ENCODE measurements around the gene GPR31. TPM values are rescaled to one million over a fixed set of nuclear protein-coding genes. Genes with fewer than 3 reads are reported as not detected.

GPR31 gene
- polyA plus RNA-seq, 3 donors = not detected

- Mint-ChIP-seq H3K27me3 (ENCODE audit: low read depth in 3 of 3) (peaks cover 3 to 7% (median 6%) of the 10 kb centered on the region in 3 donors), H3K27ac (no peak overlapping the region), H3K36me3 (no peaks in the 10 kb centered on the region), H3K4me3 (no peak overlapping the region), H3K9me3 (peaks cover 0 to 4% (median 0%) of the 10 kb centered on the region in 7 donors), H3K4me1 (peaks cover 15% of the 10 kb centered on the region)
- H3K9ac ChIP-seq (ENCODE audit: insufficient read depth, low read length, poor library complexity, severe bottlenecking) = no peak overlapping the region
- H3K36me3 ChIP-seq (replicated peaks in 1 of 2; ENCODE audit: control insufficient read depth in 1 of 2, insufficient read depth in 2 of 2, low read length in 2 of 2) = no peaks in the 10 kb centered on the region
- no peak for TF ChIP-seq CTCF (IDR thresholded peaks at IDR 0.05)
- H3K27ac ChIP-seq (ENCODE audit: low read depth in 1 of 2, low read length in 2 of 2) = no peak overlapping the region
- DNase-seq = no peak
- H4K20me1 ChIP-seq (ENCODE audit: insufficient read depth, low read length) = no peaks in the 10 kb centered on the region
- H2AFZ ChIP-seq (ENCODE audit: insufficient read depth, low read depth, low read length, poor library complexity, severe bottlenecking) = no peak overlapping the region
- H3K4me1 ChIP-seq (ENCODE audit: control insufficient read depth in 1 of 2, insufficient read depth in 2 of 2, low read length in 2 of 2) = peaks cover 0 to 12% of the 10 kb centered on the region in 2 donors
- H3K4me3 ChIP-seq (replicated peaks in 1 of 3; ENCODE audit: low read depth in 2 of 3, low read length in 3 of 3) = no peak overlapping the region
- WGBS (ENCODE audit: insufficient coverage) = 100% methylated on average over 6 of the region's 9 CpGs
- no peaks in the 10 kb centered on the region for H3K79me2 ChIP-seq (ENCODE audit: insufficient read depth, low read length)
- no peaks in the 10 kb centered on the region for H3K9me3 ChIP-seq (replicated peaks in 1 of 2; ENCODE audit: control insufficient read depth in 1 of 2, insufficient read depth in 1 of 2, low read length in 2 of 2)
- no peak overlapping the region for H3K4me2 ChIP-seq (replicated peaks; ENCODE audit: extremely low read depth, low read length, poor library complexity, severe bottlenecking)
- H3K27me3 ChIP-seq (ENCODE audit: control insufficient read depth in 2 of 2, insufficient read depth in 2 of 2, low read length in 2 of 2) = no peaks in the 10 kb centered on the region
- intact Hi-C loops (cut with micrococcal nuclease) = loop anchor here (5.0 to 10.0 kb wide), 5 partner anchors 98 to 371 kb away; partner anchors contain the start of gene CEP43 (in 2 of the 2)
Observed at GRCh38 chr6:167143041-167143440, 14.7 kb downstream of the GPR31 start.

- Mint-ChIP-seq H3K27ac (peak overlapping the region in 1 of 7 donors; percentile 25), H3K4me3 (no peak overlapping the region), H3K4me1 (peaks cover 15% of the 10 kb centered on the region), H3K27me3 (ENCODE audit: low read depth in 3 of 3) (peaks cover 3 to 6% (median 4%) of the 10 kb centered on the region in 3 donors), H3K9me3 (peaks cover 0 to 4% (median 0%) of the 10 kb centered on the region in 7 donors), H3K36me3 (no peaks in the 10 kb centered on the region)
- peaks cover 0 to 12% of the 10 kb centered on the region in 2 donors for H3K4me1 ChIP-seq (ENCODE audit: control insufficient read depth in 1 of 2, insufficient read depth in 2 of 2, low read length in 2 of 2)
- no peak overlapping the region for H3K9ac ChIP-seq (ENCODE audit: insufficient read depth, low read length, poor library complexity, severe bottlenecking)
- intact Hi-C loops (cut with micrococcal nuclease) = loop anchor here (5.0 to 10.0 kb wide), 5 partner anchors 98 to 370 kb away; partner anchors contain the start of gene CEP43 (in 2 of the 2)
- H3K9me3 ChIP-seq (replicated peaks in 1 of 2; ENCODE audit: control insufficient read depth in 1 of 2, insufficient read depth in 1 of 2, low read length in 2 of 2) = no peaks in the 10 kb centered on the region
- no peak overlapping the region for H3K27ac ChIP-seq (ENCODE audit: low read depth in 1 of 2, low read length in 2 of 2)
- no peaks in the 10 kb centered on the region for H3K79me2 ChIP-seq (ENCODE audit: insufficient read depth, low read length)
- WGBS (ENCODE audit: insufficient coverage) = no CpG with 5 or more reads among the region's 4 CpGs
- H3K36me3 ChIP-seq (replicated peaks in 1 of 2; ENCODE audit: control insufficient read depth in 1 of 2, insufficient read depth in 2 of 2, low read length in 2 of 2) = no peaks in the 10 kb centered on the region
- H3K27me3 ChIP-seq (ENCODE audit: control insufficient read depth in 2 of 2, insufficient read depth in 2 of 2, low read length in 2 of 2) = no peaks in the 10 kb centered on the region
- no peaks in the 10 kb centered on the region for H4K20me1 ChIP-seq (ENCODE audit: insufficient read depth, low read length)
- H2AFZ ChIP-seq (ENCODE audit: insufficient read depth, low read depth, low read length, poor library complexity, severe bottlenecking) = no peak overlapping the region
- TF ChIP-seq CTCF (IDR thresholded peaks at IDR 0.05) = peak; percentile 26
- no peak for DNase-seq
- H3K4me2 ChIP-seq (replicated peaks; ENCODE audit: extremely low read depth, low read length, poor library complexity, severe bottlenecking) = no peak overlapping the region
- H3K4me3 ChIP-seq (replicated peaks in 1 of 3; ENCODE audit: low read depth in 2 of 3, low read length in 3 of 3) = no peak overlapping the region
Observed at GRCh38 chr6:167142433-167142761, 15.4 kb downstream of the GPR31 start.
